Left colon (tissue), 2 donors: Measurements from ENCODE around the gene EEF1AKMT3. TPM values are rescaled to one million over a fixed set of nuclear protein-coding genes. Genes with fewer than 3 reads are reported as not detected.

ENCODE experiments used
- ATAC-seq: fragments of 200-7000 bp; cut with Tn5 transposase; one replicate; pipeline ENCODE4 v1.9.1; 2020; ENCODE audit warnings: mild to moderate bottlenecking, moderate library complexity
- DNase-seq, 2 donors: peaks; one replicate each; pipeline ENCODE4 v3.0.0-alpha.2; 2020
- intact Hi-C, 2 donors: fragments of 100-400 bp; cut with DNase I in 1 of 2; cut with micrococcal nuclease in 1 of 2; formaldehyde crosslinking; loops; one replicate each; pipeline versions ENCODE4 v1.11.2 to v1.14.0; 2022; cut with DNase I, micrococcal nuclease
- total RNA-seq, 2 donors: library from RNA; stranded (reverse); fragmentation: NEBNext Ultra II Directional; extraction: Animal tissue kit (Norgen Biotek cat#: 25700); gene quantifications; one replicate each; pipeline ENCODE4 v1.2.1, GENCODE V29; 2021
- donor health status: DM: no; HTN: no; CAD: no.
- donor health status: DM: yes; HTN: yes; CAD: no.

Gene EEF1AKMT3
- total RNA-seq, 2 donors from 2014 or later, result 4.8 to 6.8 TPM

DNA sequence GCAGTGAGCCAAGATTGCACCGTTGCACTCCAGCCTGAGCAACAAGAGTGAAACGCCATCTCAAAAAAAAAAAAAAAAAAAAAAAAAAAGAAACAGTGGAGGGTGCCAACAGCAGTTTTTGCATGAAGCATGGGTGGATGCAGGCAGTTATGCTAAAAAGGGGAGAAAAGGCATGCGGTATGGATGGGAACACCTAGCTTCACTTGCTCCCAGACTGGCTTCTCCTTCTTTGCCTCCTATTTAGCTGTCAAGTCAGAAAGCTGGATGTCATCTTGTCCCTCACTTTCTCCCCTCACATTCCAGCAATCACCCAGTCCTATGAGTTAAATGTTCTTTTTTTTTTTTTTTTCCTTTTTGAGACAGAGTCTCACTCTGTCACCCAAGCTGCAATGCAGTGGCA lies 2.6 kb downstream of the EEF1AKMT3 start:
- intact Hi-C loops, result no loop called here
- DNase-seq (no peak), ATAC-seq (no peak)

DNA sequence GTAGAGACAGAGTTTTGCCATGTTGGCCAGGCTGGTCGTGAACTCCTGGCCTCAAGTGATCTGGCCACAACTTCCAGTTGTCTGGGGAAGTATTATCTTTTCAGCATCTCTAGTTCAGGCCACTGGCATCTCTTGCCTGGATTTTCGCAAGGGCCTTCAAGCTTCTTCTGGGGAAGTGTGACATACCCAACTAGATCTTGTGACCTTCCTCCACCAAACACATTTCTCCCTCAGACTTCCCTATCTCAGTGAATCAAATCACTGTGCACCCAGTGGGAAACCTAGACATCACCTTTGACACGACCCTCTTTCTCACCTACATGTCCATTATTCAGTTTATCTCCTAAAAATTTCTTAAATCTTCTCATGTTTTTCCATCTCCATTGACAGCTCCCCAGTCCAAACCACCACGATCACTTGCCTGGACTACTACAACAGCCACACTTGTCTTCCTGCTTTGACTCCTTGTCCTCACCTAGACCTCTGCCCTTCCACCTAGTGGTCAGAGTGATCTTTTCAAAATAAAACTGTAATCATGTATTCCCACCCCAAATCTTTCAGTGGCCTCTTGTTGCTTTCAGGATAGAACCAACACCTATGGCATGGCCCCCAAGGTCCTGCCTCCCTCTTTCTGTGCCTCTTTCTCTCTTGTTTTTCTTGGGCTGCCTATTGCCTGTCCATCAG lies 3.3 kb downstream of the EEF1AKMT3 start:
- ATAC-seq, result no peak
- intact Hi-C loops, result no loop called here
- DNase-seq, result no peak

DNA sequence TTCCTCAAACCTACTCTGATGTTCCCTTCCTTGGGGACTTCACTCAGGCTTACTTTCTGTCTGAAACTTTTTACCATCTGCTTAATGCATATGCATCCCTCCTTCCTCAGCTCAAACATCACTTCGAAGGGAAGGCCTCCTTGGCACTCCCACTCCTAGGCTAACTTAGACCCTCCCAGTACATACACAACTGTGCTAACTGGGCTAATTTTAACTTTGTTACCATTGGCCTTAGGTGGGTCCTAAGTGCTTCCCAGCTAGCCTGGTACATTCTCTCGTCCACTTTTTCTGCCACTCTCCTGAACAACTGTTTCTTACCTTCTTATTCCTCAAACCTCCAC lies 3.8 kb downstream of the EEF1AKMT3 start:
- DNase-seq (no peak), ATAC-seq (no peak)
- intact Hi-C loops, result no loop called here

DNA sequence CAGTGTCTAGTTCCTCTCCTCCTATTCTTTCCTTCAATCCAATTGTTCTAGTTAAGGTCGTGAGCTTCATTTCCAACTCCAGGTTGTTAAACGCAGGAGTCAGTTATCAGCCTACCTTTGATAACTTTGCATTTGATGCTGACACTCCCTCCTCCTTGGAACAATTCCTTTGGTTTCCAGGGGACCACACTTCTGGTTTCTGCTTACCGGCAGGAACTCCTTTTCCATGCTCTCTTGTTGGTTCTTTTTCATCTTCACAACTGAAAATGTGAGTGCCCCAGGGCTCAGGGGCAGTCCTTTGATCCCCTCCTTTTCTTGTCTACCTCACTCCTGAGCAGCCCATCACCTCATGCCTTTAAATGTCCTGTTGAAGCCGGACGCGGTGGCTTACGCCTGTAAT lies 5.0 kb downstream of the EEF1AKMT3 start:
- no peak for DNase-seq
- intact Hi-C loops, result no loop called here
- no peak for ATAC-seq

DNA sequence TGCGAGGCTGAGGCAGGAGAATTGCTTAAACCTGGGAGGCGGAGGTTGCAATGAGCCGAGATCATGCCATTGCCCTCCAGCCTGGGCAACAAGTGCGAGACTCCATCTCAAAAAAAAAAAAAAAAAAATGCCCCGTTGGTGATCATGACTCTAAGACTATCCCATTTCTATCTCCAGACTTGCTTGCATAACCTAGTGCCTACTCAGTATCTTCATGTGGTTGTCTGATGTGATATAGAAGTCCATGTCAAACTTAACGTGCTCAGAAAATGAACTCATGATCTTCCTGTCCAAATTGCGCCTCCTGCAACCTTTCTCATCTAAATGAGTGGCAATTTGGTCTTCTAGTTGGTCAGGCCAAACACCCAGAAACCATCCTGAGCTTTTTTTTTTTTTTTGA lies 5.5 kb downstream of the EEF1AKMT3 start:
- intact Hi-C loops, result no loop called here
- DNase-seq, result no peak
- no peak for ATAC-seq

DNA sequence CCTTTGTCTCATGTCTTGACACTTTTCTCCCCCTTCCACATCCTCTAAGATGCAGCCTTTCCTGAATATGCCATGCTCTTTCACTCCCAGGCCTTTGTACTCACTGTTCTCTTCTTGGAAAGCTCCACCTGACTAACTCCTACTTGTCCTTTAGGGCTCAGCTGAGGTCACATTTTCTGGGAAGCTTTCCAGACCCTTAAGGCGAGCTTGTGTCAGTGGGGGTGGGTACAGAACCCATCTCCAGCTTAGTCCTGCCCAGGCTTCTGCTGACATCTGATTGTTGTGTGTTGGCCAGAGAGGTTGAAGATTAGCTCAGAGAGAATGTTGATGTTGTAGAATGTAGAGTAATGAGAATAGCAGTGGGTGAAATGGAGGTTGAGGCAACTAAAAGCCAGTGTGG lies 7.3 kb downstream of the EEF1AKMT3 start:
- ATAC-seq (no peak), DNase-seq (no peak)
- intact Hi-C loops, result no loop called here

DNA sequence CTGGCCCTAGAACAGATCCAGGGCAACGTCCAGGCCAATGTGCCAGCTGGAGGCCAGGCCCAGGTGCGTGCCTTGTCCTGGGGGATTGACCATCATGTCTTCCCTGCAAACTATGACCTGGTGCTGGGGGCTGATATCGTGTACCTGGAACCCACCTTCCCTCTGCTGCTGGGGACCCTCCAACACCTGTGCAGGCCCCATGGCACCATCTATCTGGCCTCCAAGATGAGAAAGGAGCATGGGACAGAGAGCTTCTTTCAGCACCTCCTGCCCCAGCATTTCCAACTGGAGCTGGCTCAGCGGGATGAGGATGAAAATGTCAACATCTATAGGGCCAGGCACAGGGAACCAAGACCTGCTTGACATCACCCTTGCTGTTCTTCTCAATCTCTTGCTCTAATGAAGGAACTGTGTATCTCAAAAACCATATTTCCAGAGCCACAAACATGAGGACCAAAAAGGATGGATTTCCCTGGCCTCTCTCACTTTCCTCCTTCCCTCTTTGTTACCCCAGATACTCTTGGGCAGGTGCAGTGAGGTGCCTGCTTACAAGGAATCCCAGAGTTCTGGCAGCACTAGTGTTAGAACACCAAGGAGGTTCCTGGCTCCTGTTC lies 8.0 kb downstream of the EEF1AKMT3 start:
- intact Hi-C loops, result no loop called here
- DNase-seq, result no peak
- no peak for ATAC-seq

DNA sequence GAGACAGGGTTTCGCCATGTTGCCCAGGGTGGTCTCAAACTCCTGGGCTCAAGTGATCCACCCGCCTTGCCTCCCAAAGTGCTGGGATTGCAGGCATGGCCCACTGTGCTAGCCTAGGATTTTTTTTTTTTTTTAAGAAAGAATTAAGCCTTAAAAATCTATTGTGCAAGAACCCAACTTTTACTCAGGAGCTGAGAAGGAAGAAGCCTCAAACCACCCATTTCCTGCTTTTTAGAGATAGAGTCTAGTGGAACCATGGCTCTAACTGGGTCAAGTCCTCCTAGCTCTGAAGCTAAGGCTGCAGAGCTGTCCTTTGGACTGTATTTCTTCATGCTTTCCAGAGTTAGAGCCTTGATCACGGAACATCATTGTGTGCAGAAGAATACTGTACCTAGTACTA lies 8.8 kb downstream of the EEF1AKMT3 start:
- no peak for DNase-seq
- intact Hi-C loops, result no loop called here
- ATAC-seq, result no peak

DNA sequence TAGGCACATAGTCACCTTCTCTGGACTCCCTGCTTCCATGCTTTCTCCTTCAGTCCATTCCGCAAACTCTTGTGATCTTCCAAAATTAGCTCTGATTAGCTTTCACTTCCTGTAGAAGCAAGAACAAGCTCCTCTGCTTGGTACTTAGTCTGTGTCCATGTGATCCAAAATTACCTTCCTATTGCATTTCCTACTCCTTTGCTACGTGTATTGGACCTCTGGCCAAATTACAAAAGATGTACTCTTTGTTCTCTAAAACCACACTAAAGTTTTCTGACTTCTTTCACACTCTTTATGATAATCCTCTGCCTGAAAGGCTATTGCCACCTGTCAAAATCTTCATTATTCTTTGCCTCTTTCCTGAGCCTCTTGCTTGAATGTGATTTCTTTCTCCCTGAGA lies 9.4 kb downstream of the EEF1AKMT3 start:
- no peak for DNase-seq
- intact Hi-C loops, result no loop called here
- ATAC-seq, result no peak

DNA sequence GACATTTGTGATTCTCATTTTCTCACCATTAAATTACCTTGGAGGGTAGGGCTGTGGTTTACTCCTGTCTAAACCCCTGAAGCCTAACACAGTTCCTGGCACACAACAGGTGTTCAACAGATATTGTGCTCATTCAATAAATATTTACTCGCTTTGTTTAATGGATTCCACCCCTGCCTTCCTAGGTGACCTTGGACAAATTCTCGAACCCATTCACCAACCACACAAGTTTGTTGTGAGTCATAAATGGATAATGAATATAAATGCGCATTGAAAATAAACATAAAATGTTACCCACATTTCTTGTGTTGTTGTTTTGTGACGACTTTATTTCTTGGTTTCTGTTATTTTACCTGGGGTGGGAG lies 9.8 kb downstream of the EEF1AKMT3 start:
- DNase-seq (no peak), ATAC-seq (no peak)
- intact Hi-C loops, result no loop called here

DNA sequence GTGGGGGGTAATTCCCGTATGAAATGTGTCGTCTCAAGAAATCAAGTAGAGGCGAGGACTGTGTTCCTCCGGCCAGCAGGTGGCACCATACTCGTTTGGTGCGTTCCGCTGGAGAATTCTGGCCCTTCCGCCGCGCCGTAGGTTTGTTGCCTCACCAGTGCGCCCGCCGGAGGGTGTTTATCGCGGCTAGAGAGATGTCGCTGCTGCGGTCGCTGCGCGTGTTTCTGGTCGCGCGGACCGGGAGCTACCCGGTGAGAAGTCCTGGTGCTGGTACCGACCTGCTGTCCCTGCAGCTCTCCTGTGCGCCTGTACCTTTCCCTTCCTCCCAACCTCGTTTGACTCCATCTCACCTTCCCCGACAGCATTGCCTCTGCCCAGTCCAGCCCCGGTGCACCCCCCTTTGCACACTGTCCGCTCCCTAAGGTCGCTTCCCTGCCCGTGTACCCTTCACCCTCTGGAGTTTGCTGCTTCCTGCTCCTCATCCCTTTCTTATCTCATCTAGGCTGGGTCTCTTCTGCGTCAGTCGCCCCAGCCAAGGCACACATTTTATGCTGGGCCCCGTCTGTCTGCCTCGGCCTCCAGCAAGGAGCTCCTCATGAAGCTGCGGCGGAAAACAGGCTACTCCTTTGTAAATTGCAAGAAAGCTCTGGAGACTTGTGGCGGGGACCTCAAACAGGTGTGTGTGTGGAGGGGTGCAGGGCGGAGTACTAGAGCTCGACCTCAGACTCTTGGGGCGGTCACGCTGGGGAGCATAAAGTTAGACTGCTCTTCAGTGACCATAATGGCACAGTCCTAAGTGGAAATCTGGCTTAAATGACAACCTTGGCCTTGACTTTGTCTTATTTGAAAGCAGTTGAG lies 10.4 kb downstream of the EEF1AKMT3 start, which contains the start of gene TSFM:
TSS of gene TSFM (plus strand) at position 180 of the 858 bp plus-strand sequence. CDS start at position 195, 15 bp downstream.
- ATAC-seq (peak; percentile 94), DNase-seq (peak; percentile 94 to 99)
- intact Hi-C loops, result no loop called here

DNA sequence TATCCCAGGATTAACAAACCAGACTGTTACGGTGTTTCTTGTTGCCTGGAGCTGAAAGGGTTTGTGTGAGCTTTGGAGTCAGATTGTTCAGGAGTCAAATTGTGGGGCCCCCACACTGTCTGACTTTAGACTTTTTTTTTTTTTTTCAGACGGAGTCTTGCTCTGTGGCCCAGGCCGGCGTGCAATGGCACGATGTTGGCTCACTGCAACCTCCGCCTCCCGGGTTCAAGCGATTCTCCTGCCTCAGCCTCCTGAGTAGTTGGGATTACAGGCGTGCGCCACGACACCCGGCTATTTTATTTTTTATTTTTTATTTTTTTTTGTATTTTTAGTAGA lies 11.0 kb downstream of the EEF1AKMT3 start:
- no peak for ATAC-seq
- DNase-seq, result no peak
- intact Hi-C loops, result no loop called here

DNA sequence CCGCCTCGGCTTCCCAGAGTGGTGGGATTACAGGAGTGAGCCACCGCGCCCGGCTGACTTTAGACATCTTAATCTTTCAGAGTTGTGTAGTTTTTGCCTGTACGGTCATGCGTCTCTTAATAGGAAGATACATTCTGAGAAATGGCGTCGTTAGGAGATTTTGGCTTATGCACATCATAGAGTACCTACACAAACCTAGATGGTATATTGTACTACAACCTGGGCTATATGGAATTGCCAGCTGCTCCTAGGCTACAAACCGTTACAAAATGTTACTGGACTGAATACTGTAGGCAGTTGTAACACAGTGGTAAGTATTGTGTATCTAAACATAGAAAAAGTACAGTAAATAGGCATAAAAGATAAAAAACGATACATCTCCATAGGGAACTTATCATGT lies 11.4 kb downstream of the EEF1AKMT3 start:
- intact Hi-C loops, result no loop called here
- no peak for ATAC-seq
- DNase-seq, result no peak

DNA sequence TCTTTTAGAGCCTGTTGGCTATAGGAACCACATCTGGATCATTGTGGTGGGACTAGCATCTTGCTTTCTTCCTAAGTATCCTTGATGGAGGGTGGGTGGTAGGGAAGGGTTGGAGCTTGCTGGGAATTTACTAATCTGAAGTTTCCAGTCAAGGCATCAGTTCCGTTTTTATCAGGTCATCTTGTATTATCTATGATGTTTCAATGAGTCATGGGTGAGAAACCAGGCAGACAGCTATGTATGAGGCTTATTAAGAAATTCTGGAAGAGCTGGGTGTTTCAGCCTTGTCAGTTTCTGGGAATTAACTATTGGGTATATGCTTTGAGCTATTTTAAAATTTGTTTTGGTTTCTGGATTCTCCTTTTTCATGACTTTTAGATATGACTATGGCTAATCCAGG lies 21.5 kb downstream of the EEF1AKMT3 start:
- intact Hi-C loops, result no loop called here
- ATAC-seq, result no peak
- no peak for DNase-seq

DNA sequence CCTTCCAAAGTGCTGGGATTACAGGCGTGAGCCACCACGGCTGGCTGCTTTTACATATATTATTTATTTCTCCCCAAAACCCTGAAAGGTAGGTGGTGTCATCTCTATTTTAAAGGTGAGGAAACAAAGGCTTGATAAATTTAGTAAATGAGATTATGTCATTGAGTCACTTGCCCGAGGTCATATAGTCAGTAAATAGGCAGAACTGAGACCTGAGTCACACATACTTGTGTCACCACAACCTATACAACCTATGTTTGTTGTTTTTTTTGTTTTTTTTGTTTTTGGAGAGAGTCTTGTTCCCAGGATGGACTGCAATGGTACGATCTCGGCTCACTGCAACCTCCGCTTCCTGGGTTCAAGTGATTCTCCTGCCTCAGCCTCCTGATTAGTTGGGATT lies 22.9 kb downstream of the EEF1AKMT3 start:
- ATAC-seq (no peak), DNase-seq (no peak)

DNA sequence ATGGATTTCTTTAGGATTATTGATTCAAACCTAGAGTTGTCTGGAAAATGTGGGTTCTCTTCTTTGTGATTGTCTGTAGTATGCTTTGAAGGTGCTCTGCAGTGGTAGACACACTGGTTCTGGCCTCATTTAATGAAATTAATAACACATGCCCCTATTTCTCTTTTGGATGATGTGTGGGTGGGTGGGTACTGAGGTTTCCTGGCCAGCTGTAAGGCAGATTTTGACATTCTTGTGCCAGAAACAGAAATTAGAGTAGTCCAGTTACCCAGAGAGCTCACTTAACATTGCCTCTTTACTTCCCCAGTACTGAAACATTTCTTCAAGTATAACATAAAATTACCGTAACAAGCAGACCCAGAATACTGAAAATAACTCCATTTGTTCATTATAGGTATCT lies 24.6 kb downstream of the EEF1AKMT3 start:
- DNase-seq (no peak), ATAC-seq (no peak)
- intact Hi-C loops, result no loop called here

More for the DNA sequence above, 22.9 kb downstream of the EEF1AKMT3 start:
- intact Hi-C loops, result no loop called here

DNA sequence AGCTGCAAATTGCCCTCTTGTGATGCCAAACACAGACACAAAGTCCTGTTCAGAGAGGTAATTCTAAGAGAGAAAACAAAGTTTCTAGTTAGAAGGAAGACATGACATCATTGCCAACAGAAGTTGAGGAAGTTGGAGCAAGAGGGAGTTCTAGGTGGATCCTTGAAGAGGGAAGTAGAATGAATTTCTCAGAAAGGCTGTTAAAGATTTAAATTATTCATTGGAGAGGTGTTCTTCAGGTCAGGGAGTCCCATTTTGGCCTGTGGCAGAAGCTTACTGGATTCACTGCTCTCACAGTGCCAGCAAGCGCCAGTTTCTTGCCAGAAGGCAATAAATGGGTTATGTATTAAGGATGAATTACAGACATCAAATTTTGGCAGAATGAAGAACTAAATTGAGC lies 25.5 kb downstream of the EEF1AKMT3 start:
- intact Hi-C loops, result no loop called here
- no peak for DNase-seq
- ATAC-seq, result peak; percentile 16

DNA sequence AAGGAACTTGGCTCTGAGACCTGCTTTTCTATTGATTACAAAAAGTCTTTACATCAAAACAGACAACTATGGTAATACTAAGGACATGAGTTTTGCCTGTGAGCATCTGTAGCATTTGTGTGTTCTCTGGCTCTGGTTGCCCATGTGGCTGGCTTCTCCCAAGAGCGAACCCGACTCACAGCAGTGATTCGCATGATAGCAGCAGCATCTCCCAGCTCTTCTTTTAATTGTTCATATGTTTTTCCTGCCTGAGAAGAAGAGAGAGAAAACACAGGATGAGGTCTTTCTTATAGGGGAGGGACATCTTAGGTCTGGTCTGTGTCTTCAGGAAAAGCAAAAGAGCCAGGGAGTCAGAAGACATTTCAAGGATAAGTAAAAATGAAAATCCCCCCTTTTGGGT lies 28.6 kb downstream of the EEF1AKMT3 start:
- DNase-seq (no peak), ATAC-seq (no peak)
- intact Hi-C loops, result no loop called here

DNA sequence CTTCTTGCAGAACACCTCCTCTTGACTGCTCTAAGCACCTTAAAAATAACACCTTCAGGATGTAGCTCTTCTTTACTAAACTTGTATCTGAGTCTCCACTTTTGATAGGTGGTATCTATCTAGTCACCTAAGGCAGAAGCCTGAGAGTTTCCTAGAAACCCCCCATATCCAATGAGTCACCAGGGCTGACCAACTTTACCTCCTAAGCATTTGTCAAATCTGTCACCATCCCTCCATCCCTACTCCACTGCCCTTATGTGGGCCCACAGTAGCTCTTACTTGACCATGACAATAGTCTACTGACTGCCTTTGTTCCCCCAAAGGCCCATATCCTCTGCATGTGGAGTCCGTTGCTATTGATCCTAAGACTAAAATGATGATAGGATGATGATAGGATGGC lies 30.2 kb downstream of the EEF1AKMT3 start:
- ATAC-seq (no peak), DNase-seq (no peak)
- intact Hi-C loops, result no loop called here

DNA sequence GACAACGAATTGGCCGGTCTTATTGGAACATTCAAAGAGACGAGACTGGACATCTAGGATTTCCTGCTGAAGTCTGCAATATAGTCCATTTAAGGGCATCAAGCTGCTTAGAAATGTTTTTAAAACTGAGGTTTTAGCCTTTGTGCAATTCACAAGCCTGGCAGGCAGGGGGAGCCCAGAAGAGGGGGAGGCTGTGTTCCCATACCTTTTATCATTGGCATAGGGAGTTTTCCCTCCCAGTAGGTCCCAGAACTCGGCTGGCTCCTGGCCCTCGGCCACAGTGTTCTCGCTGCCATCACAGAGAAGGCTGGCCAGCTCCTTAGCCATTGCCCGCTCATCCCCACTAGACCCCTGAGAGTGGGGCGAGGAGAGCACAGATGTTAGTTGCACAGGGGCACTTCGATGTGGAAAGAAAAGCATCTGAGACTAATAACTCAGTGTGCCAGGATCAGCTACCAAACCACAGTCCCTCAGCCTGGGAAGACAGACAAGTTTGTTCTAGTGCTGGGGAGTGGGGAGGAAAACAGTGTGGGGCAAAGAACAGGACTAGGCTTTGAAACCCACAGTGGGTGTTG lies 31.0 kb downstream of the EEF1AKMT3 start:
- DNase-seq (peak; percentile 28 to 43), ATAC-seq (peak; percentile 85)
- intact Hi-C loops, result no loop called here
